ENCODE measurements around the gene DMD.

DMD gene

DNA sequence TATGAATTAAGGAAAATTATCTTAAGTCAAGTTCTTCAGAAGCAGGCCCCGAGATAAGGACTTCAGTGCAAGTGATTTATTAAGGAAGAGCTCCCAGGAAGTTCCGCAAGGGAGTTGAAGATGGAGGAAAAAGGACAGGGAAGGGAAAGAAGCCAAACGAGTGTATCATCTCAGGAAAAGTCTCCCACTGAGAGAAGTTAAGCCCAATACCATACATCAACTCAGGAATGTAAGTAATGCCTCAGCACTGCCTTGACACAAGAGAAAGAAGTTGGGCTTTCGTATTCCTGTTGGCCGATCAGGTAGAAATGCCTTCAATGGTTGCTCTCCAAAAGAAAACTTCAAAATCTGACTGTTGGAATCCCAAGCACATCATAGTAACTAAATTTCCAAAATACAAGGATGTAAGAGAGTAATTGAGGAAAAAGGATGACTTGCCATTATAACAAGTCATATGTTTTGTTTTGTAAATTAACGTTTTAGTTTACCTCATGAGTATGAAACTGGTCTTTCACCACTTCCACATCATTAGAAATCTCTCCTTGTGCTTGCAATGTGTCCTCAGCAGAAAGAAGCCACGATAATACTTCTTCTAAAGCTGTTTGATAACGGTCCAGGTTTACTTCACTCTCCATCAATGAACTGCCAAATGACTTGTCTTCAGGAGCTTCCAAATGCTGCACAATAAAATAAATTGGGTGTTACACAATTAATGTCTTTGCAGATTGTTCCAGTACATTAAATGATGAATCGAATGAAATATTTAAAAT, 566.7 kb downstream of the DMD start:
- no peak for DNase-seq
- no peaks in the 10 kb centered on the region for H3K27me3 ChIP-seq
- no peaks in the 10 kb centered on the region for H3K4me1 ChIP-seq
- H3K4me3 ChIP-seq (ENCODE audit: low read depth, low read length): no peak overlapping the region
- TF ChIP-seq, protein P1, sequence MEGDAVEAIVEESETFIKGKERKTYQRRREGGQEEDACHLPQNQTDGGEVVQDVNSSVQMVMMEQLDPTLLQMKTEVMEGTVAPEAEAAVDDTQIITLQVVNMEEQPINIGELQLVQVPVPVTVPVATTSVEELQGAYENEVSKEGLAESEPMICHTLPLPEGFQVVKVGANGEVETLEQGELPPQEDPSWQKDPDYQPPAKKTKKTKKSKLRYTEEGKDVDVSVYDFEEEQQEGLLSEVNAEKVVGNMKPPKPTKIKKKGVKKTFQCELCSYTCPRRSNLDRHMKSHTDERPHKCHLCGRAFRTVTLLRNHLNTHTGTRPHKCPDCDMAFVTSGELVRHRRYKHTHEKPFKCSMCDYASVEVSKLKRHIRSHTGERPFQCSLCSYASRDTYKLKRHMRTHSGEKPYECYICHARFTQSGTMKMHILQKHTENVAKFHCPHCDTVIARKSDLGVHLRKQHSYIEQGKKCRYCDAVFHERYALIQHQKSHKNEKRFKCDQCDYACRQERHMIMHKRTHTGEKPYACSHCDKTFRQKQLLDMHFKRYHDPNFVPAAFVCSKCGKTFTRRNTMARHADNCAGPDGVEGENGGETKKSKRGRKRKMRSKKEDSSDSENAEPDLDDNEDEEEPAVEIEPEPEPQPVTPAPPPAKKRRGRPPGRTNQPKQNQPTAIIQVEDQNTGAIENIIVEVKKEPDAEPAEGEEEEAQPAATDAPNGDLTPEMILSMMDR (IDR thresholded peaks at IDR 0.05; ENCODE audit: low read depth, low read length): no peak
- no peaks in the 10 kb centered on the region for H3K9me3 ChIP-seq
- H3K36me3 ChIP-seq: no peaks in the 10 kb centered on the region

GRCh38 chrX:32642283-32642682, 569.1 kb downstream of the DMD start:
- DNase-seq: no peak
- TF ChIP-seq, protein P1 (IDR thresholded peaks at IDR 0.05; ENCODE audit: low read depth, low read length): no peak
- no peak overlapping the region for H3K4me3 ChIP-seq (ENCODE audit: low read depth, low read length)
- no peaks in the 10 kb centered on the region for H3K27me3 ChIP-seq
- no peaks in the 10 kb centered on the region for H3K9me3 ChIP-seq
- H3K36me3 ChIP-seq: no peaks in the 10 kb centered on the region
- no peaks in the 10 kb centered on the region for H3K4me1 ChIP-seq

GRCh38 chrX:32618154-32618553, 593.2 kb downstream of the DMD start:
- no peak for DNase-seq
- H3K4me1 ChIP-seq: no peaks in the 10 kb centered on the region
- H3K36me3 ChIP-seq: no peaks in the 10 kb centered on the region
- H3K4me3 ChIP-seq (ENCODE audit: low read depth, low read length): no peak overlapping the region
- no peaks in the 10 kb centered on the region for H3K9me3 ChIP-seq
- H3K27me3 ChIP-seq: no peaks in the 10 kb centered on the region
- TF ChIP-seq, protein P1 (IDR thresholded peaks at IDR 0.05; ENCODE audit: low read depth, low read length): no peak

GRCh38 chrX:32614707-32615106, 596.6 kb downstream of the DMD start:
- Histone ChIP-seq H3K27me3 (no peaks in the 10 kb centered on the region), H3K9me3 (no peaks in the 10 kb centered on the region), H3K4me3 (ENCODE audit: low read depth, low read length) (no peak overlapping the region), H3K36me3 (no peaks in the 10 kb centered on the region), H3K4me1 (no peaks in the 10 kb centered on the region)
- DNase-seq: no peak
- TF ChIP-seq, protein P1 (IDR thresholded peaks at IDR 0.05; ENCODE audit: low read depth, low read length): no peak

DNA sequence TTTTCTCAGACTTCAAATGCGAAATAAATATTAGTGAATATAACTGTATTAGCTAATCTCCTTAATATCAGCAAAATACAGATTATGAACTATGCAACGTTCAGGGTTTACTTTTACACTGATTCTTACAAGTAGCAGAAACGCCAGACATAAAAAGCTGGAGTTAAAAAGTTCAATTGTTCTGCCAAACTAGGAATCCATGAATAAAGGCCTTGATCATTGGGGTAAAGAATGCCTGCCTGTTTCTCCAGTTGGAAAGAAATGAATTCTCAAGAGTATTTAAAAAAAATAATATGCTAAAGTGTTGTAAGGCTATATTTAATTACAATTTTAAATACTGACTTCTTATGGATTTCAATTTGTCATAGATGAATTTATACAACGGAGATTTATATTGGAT, 612.2 kb downstream of the DMD start:
- no peaks in the 10 kb centered on the region for H3K27me3 ChIP-seq
- no peaks in the 10 kb centered on the region for H3K9me3 ChIP-seq
- H3K36me3 ChIP-seq: no peaks in the 10 kb centered on the region
- no peak for DNase-seq
- H3K4me1 ChIP-seq: no peaks in the 10 kb centered on the region
- H3K4me3 ChIP-seq (ENCODE audit: low read depth, low read length): no peak overlapping the region
- TF ChIP-seq, protein P1 (IDR thresholded peaks at IDR 0.05; ENCODE audit: low read depth, low read length): no peak

DNA sequence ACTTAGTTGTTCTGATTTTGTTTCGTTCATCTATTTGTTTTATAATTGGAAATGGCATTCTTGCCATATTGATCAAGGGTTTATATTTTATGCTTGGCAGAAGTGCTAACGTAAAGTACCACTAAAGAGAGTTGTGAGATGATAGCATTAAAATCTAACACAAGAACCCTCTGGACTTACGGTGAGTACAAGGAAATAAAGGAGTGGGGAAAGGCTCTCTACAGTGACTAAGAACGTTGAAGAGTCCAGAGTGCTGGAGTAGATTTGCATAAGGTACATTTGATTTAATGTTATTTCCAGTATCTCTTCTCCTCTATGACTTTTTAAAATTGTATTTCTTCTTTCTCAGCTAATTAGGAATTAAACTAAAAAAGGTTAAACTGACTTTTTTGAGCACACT, 612.6 kb downstream of the DMD start:
- H3K27me3 ChIP-seq: no peaks in the 10 kb centered on the region
- H3K4me3 ChIP-seq (ENCODE audit: low read depth, low read length): no peak overlapping the region
- TF ChIP-seq, protein P1 (IDR thresholded peaks at IDR 0.05; ENCODE audit: low read depth, low read length): no peak
- DNase-seq: no peak
- H3K36me3 ChIP-seq: no peaks in the 10 kb centered on the region
- H3K4me1 ChIP-seq: no peaks in the 10 kb centered on the region
- H3K9me3 ChIP-seq: no peaks in the 10 kb centered on the region

Data from BE2C (cell line).